ENCODE results near the gene PNCK.
"Not testable (repeated sequence)": the region's sequence is repeated elsewhere in the genome, so short reads cannot be mapped to it uniquely, and the experiment has no call there.

Gene PNCK

GRCh38 chrX:153673428-153674218, at the start of gene PNCK:
PNCK (minus strand) TSS chrX:153673813; CDS start chrX:153673076, 737 bp downstream.
- DNase-seq: no peak

- no peak for DNase-seq
These were observed 49.2 kb upstream of the PNCK start for GRCh38 chrX:153722704-153723350.

DNA sequence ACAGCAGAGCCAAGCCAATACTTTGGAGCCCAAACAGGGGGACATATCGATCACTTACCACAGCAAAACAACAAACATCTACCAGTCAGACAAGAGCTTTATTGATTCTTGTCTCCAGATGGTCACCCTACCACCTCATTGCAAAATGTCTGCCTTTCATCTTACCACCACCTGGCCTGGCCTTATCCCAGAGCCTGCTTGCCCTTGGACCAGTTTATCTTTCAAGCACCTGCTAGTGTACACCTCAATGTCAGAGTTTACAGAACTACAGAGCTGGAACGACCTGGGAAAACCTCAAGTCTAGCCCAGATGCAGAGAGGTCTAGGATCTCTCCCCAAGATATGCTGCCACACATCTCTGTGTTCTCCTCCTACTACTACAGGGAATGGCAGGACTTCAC, 46.1 kb upstream of the PNCK start:
- DNase-seq: no peak

DNA sequence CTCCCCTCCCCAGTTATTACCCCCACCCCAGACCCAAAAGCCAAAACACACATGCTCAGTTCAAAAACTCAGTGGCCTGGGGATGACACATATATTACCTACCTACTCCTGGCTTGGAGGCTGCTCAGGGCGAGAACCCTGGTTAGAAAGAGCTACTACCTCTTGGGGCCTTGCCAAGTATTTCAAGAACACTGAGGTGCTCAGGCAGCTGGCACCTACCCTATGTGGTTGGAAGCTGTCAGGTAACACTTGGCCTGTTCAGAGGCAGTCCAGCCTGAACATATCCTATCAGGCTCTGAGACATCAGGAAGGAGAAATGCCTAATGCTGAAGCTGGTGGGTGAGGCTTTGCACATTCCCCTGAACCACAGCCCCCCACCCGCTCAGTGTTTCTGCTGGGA, 45.6 kb upstream of the PNCK start:
- DNase-seq: no peak

DNA sequence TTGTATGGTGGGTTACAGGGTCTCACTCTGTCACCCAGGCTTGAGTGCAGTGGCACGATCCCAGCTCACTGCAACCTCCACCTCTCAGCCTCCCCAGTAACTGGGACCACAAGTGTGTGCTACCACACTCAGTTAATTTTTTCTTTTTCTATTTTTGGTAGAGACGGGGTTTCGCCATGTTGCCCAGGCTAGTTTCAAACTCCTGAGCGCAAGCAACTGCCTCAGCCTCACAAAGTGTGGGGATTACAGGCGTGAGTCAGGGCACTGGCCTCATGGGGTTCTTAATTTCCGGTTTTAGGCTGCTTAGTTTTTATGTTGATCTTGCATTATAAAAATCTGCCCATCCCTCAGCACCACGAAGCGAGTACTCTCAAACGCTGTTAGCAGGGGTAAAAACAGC, 43.8 kb upstream of the PNCK start:
- no peak for DNase-seq

DNA sequence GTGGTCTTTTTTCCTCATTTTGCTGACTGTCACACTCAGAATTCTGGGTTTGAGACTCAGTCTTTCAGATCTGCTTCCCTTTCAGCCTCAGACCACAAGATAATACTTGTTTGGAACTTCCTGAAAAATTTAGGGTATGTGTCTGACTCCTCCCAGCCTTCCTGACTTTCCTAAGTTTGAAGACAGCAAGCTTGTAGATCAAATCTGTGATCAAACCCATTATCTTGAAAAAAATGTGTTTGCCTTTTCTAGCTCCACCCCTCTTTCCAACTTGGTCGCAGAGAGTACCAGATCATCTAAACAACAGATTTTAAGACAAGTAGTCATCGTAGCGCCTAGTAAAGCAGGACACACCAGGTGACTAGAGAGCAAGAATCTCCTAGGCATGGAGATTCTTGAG, 40.6 kb upstream of the PNCK start:
- DNase-seq: no peak

GRCh38 chrX:153709726-153710674, 36.4 kb upstream of the PNCK start:
- DNase-seq: no peak

- no peak for DNase-seq
These were observed 34.8 kb upstream of the PNCK start for GRCh38 chrX:153708415-153708814.

- no peak for DNase-seq
These were observed 33.8 kb upstream of the PNCK start for GRCh38 chrX:153707406-153707805.

- no peak for DNase-seq
These were observed 33.2 kb upstream of the PNCK start for GRCh38 chrX:153706799-153707198.

DNA sequence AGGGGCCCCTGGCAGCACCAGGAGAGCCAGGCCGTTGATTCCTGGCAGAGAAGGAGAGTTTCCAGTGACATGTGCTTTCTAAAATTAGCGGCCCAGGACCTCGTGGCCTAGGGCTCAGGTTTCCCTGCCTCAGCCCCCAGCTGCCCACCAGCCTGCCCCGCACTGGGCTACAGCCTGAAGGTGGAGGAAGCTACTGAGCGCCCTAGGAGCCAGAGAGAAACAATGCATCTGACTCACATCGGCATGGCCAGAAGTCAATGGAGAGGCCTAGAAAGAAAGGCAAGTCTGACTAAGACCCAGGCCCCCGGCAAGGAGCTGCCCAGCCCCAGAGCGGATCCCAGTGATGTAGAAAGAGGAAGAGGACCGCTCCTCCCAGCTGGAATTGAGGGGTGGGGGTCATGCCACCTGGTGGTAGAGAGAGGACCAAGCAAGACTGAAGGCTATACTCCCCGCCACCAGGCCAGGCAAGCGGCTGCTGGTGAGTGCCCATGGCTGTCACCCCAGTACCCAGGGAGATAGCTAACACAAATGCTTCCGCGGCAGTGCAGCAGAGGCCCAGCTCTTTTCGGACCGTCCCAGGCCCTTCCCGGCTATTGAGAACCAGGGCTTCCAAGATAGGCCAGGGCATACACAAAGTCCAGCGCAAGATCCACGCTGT, 31.9 kb upstream of the PNCK start:
- DNase-seq: not testable (repeated sequence)

DNA sequence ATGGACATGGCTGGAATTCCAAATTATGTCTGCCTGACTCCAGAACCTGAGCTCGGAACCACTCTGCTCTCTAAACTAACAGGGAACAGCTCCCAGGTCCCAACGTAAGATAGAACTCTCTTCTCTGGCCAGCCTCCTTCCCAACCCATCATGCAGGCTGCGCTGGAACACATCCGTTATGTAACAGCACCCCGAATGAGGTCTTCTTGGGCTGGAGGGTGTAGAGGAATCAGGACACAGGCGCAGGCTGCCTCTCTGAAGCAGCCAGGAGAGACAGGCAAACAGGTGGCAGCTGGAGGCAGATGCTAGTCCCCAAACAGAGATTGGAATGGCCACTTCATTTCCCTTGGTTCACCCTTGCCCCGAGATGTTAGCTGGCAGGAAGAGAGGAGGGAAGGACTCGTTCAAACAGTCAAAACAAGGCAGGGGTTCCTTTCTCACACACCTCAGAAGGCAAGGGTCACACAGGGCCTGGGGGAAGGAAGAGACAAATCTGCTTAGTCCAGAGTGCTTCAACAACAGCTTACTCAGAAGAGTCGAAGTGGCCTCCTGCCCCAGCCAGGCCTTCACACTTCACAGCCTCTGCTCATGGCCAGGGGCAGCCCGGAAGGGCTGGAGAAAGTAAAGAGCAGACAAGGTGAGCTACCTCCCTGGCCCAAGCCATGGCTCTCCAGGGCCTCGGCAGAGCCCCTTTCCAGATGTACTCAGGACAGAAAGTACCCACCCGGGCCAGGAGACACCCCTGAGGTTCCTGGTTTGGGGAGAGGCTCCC, 31.2 kb upstream of the PNCK start:
- not testable (repeated sequence) for DNase-seq

DNA sequence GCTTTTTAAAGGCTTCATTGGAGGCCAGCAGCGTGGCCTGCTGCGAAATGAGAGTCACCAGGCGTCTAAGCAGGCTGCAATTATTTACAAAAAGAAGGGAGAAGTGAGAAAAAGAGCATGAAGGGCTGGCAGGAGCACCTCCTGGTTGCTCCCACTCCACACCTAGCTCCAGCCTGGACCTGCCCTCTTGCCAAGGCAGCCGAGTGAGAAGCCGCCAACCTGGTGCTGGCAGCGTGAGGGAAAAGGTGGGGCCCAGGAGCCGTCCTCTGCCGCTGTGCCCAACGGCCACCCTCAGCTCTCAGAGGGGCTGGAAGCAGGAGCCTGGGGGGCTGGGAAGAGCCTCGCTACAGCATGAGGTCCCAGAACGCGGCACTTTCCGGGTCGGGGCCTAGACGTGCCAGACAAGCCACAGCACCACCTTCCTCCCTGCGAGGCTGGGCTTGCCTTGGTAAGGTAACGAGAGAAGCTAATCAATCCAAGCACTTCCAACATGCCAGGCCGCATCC, 30.5 kb upstream of the PNCK start:
- DNase-seq: no peak

GRCh38 chrX:153703036-153703370, 29.4 kb upstream of the PNCK start:
- no peak for DNase-seq

- no peak for DNase-seq
These were observed 28.9 kb upstream of the PNCK start for GRCh38 chrX:153702336-153703035.

- DNase-seq: no peak
These were observed 28.1 kb upstream of the PNCK start for GRCh38 chrX:153701706-153702105.

- DNase-seq: no peak
These were observed 27.4 kb upstream of the PNCK start for GRCh38 chrX:153700967-153701366.

- DNase-seq: no peak
These were observed 26.8 kb upstream of the PNCK start for GRCh38 chrX:153700376-153700945.

- not testable (repeated sequence) for DNase-seq
These were observed 26.3 kb upstream of the PNCK start for GRCh38 chrX:153699784-153700371.

GRCh38 chrX:153699210-153699783, 25.7 kb upstream of the PNCK start:
- not testable (repeated sequence) for DNase-seq
